ENCODE data around the gene HNRNPH2.

Gene HNRNPH2

GRCh38 chrX:101395789-101396188 is 12.2 kb upstream of the HNRNPH2 start:
- DNase-seq (ENCODE audit: low read depth in 2 of 2) = no peak

- no peak for DNase-seq (ENCODE audit: low read depth in 2 of 2)
Observed at GRCh38 chrX:101397779-101398178, 10.2 kb upstream of the HNRNPH2 start.

- DNase-seq (ENCODE audit: low read depth in 2 of 2) = no peak
Observed at GRCh38 chrX:101398694-101399093, 9.3 kb upstream of the HNRNPH2 start.

- no peak for DNase-seq (ENCODE audit: low read depth in 2 of 2)
Observed at GRCh38 chrX:101399825-101400224, 8.2 kb upstream of the HNRNPH2 start.

GRCh38 chrX:101407167-101407747 is 765 bp upstream of the HNRNPH2 start:
- no peak for DNase-seq (ENCODE audit: low read depth in 2 of 2)

- no peak for DNase-seq (ENCODE audit: low read depth in 2 of 2)
Observed at GRCh38 chrX:101408532-101408841, 465 bp downstream of the HNRNPH2 start.

- DNase-seq (ENCODE audit: low read depth in 2 of 2) = no peak
Observed at GRCh38 chrX:101409043-101409442, 1.0 kb downstream of the HNRNPH2 start.

GRCh38 chrX:101410461-101410860 is 2.4 kb downstream of the HNRNPH2 start:
- DNase-seq (ENCODE audit: low read depth in 2 of 2) = no peak

GRCh38 chrX:101411984-101412383 is 4.0 kb downstream of the HNRNPH2 start:
- no peak for DNase-seq (ENCODE audit: low read depth in 2 of 2)

- no peak for DNase-seq (ENCODE audit: low read depth in 2 of 2)
Observed at GRCh38 chrX:101415180-101416145, 7.4 kb downstream of the HNRNPH2 start.

- no peak for DNase-seq (ENCODE audit: low read depth in 2 of 2)
Observed at GRCh38 chrX:101416691-101417090, 8.7 kb downstream of the HNRNPH2 start.

- DNase-seq (ENCODE audit: low read depth in 2 of 2) = no peak
Observed at GRCh38 chrX:101417190-101417589, 9.2 kb downstream of the HNRNPH2 start.

- peak in 1 of 2 donors; percentile 23 for DNase-seq (ENCODE audit: low read depth in 2 of 2)
Observed at GRCh38 chrX:101417981-101418841, 10.2 kb downstream of the HNRNPH2 start.

GRCh38 chrX:101419489-101419888 is 11.5 kb downstream of the HNRNPH2 start:
- no peak for DNase-seq (ENCODE audit: low read depth in 2 of 2)

- DNase-seq (ENCODE audit: low read depth in 2 of 2) = no peak
Observed at GRCh38 chrX:101427954-101428353, 19.9 kb downstream of the HNRNPH2 start.

- DNase-seq (ENCODE audit: low read depth in 2 of 2) = no peak
Observed at GRCh38 chrX:101429934-101430333, 21.9 kb downstream of the HNRNPH2 start.

GRCh38 chrX:101430457-101431078 is 22.5 kb downstream of the HNRNPH2 start:
- DNase-seq (ENCODE audit: low read depth in 2 of 2) = no peak

GRCh38 chrX:101442085-101442484 is 34.1 kb downstream of the HNRNPH2 start:
- no peak for DNase-seq (ENCODE audit: low read depth in 2 of 2)

GRCh38 chrX:101449279-101449678 is 41.3 kb downstream of the HNRNPH2 start:
- DNase-seq (ENCODE audit: low read depth in 2 of 2) = no peak

GRCh38 chrX:101450085-101450484 is 42.1 kb downstream of the HNRNPH2 start:
- DNase-seq (ENCODE audit: low read depth in 2 of 2) = no peak

- no peak for DNase-seq (ENCODE audit: low read depth in 2 of 2)
Observed at GRCh38 chrX:101450961-101451360, 42.9 kb downstream of the HNRNPH2 start.

GRCh38 chrX:101452056-101452455 is 44.0 kb downstream of the HNRNPH2 start:
- DNase-seq (ENCODE audit: low read depth in 2 of 2) = no peak

Measured in stimulated activated CD4-positive, alpha-beta T cell treated with anti-CD3 and anti-CD28 coated beads, Interleukin-4, amount 100 ng/mL, for 48 hours (primary cell).